Eye (tissue), 1 donor: ENCODE measurements around the gene COX11.

Experiments
- DNase-seq: peaks from one replicate; pipeline ENCODE4 v3.0.0-alpha.2; 2015

Gene COX11

DNA sequence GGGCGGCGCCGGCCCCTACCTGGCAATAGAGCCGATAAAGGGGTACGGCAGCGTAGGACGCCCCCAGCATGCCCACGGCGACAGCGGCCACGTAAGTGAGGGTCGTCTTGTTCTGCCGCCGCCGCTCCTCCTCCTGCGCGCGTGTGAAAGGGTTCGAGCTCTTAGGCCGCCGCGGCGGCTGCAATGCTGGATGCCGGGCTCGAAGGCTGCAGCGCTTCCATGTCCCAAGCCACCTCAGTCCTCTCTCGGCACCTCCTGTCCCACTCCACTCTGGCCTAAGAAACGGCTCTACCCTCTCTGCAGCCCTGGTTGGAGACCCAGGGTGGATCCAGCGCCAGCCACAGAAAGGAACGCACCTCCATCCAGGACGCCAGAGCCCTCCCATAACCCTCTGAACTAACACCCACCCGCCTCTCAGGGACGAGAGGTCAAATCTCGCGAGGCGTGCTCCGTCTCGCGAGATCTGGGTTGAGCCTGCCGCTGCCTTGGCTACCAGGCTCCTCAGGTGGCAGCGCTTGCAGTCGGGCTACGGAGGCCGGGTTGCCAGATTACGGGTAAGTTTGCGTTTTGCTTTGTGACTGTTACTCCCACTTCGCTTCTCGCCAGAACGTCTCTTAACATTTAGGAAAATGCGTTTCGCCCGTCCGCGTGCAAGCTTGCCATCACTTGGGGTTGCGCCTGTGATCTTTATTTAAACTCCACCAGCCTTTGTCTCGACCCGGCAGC, at the start of gene COX11, which contains the start of gene STXBP4:
Gene COX11 (minus strand): TSS at position 393 of the 726 bp plus-strand sequence. CDS start 8 bp downstream, at position 385.
Gene STXBP4 (plus strand): TSS at position 504 of the 726 bp plus-strand sequence. CDS start 17,455 bp downstream, outside the sequence.
- peak; percentile 99 for DNase-seq

- no peak for DNase-seq
Measured at GRCh38 chr17:55005520-55005919, 37.1 kb upstream of the COX11 start.

GRCh38 chr17:55004484-55004883, 36.0 kb upstream of the COX11 start:
- no peak for DNase-seq

- no peak for DNase-seq
Measured at GRCh38 chr17:55002458-55002857, 34.0 kb upstream of the COX11 start.

DNA sequence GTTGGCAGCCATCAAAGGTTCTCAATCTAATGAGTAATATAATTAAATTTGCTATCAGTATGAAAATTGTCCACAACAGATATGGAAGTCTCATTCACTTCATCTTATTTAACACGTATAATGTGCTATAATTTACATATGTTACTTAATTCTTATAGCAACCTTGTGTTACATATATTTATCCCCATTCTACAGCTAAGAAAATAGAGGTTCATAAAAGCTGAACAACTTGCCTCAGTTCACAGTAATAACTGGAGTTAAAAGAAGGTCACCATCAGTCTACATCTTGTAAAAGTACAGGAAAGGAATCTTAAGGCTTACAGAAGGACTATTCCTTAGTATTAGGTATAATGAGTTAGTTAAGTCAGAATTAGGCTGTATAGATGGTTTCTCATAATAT, 28.0 kb upstream of the COX11 start:
- DNase-seq = no peak

- DNase-seq = peak; percentile 79
Measured at GRCh38 chr17:54992797-54993639, 24.6 kb upstream of the COX11 start.

DNA sequence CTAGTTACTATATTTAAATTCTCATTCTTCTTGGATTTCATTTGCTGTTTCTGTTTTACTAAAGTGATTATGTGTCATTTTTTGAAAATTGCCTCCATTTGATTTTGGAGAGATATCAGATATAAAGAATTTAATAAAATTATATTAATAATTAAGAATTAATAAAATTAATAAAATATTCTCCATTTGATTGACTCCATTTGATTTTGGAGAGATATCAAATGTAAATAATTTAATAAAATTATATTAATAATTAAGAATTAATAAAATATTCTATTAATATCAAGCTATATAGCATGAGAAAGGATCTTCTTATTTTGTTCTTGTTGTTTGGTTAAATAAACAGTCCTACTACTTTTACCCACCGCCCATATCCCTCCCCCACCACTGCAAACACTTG, 23.1 kb upstream of the COX11 start:
- DNase-seq = no peak

DNA sequence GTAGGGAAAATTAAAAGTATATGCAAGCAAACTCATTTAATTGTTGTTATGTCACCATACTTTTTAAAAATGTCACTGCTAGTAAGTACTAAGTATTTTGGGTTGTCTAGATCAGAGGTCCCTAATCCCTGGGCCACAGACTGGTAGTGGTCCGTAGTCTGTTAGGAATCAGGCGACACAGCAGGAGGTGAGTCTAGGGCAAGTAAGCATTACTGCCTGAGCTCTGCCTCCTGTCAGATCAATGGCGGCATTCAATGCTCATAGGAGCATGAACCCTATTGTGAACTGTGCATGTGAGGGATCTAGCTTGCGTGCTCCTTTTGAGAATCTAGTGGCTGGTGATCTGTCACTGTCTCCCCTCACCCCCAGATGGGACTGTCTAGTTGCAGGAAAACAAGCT, 21.7 kb upstream of the COX11 start:
- DNase-seq = peak; percentile 59

DNA sequence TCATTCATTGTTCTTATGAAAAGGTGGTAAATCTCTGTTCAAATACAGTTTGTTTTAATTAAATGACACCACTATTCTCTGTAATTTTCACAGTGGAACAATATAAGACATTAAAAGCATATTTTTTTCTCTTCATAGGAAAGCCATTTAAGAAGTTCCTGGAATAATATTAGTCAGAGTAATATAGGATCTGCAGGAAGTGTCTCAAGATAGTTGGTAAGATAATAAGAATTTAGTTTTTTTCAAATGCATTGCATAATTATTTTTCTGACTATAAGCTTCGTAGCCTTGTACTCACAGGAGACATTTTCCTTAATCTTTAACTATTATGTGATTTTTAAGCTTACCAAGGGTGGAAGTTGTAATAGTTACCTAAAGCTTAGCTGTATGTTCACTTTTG, 17.0 kb upstream of the COX11 start:
- no peak for DNase-seq

GRCh38 chr17:54983260-54983659, 14.8 kb upstream of the COX11 start:
- no peak for DNase-seq

- DNase-seq = no peak
Measured at GRCh38 chr17:54982399-54982798, 13.9 kb upstream of the COX11 start.

DNA sequence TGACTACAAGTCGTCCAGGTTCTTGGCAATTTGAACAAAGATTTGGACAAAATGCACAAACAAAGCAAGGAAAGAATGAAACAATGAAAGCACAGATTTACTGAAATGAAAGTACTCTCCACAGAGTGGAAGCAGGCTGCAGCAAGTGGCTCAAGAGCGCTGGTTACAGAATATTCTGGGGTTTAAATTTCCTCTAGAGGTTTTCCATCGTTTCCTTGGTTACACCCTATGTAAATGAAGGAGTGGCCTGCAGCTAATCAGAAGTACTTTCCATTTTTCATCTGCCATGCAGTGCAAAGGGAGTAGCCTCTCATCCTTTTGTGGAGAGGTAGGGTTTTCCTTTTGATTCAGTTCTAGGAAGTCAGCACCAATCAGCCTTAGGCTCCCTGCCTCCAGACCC, 11.9 kb upstream of the COX11 start:
- DNase-seq = peak; percentile 8

GRCh38 chr17:54979657-54980056, 11.2 kb upstream of the COX11 start:
- no peak for DNase-seq

DNA sequence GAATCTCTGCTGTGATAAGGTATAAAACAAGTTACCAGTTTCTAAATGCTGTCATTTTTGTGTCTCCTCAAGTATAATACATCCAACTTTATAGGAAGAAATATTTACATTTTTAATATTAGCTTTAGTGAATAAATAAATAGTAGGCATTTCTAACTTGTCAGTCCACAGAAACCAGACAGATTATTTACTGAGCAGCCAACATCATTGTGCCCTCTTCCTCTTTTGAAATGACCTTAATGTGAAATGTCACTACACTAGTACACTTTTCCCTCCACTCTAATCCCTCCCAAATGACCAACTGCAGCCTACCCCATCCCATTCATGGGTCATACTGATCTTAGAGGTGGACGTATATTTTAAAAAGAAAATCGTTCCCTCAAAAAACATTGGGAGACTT, 9.3 kb upstream of the COX11 start:
- no peak for DNase-seq

DNA sequence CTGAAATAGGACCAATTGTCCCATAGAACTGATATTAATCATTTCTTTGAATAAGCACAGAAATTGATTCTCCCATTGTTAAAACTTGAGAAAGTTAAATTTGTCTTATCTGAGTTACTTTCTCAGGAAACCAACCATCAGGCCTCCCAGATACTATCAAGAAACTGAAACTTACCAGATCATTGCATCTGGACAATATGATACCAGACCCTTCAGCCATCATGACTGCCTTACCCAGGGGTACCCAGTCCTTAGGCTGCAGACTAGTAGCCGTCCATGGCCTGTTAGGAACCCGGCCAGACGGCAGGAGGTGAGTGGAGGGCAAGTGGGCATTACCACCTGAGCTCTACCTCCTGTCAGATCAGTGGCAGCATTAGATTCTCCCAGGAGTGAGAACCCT, 7.9 kb upstream of the COX11 start:
- no peak for DNase-seq

- no peak for DNase-seq
Measured at GRCh38 chr17:54974759-54975158, 6.3 kb upstream of the COX11 start.

DNA sequence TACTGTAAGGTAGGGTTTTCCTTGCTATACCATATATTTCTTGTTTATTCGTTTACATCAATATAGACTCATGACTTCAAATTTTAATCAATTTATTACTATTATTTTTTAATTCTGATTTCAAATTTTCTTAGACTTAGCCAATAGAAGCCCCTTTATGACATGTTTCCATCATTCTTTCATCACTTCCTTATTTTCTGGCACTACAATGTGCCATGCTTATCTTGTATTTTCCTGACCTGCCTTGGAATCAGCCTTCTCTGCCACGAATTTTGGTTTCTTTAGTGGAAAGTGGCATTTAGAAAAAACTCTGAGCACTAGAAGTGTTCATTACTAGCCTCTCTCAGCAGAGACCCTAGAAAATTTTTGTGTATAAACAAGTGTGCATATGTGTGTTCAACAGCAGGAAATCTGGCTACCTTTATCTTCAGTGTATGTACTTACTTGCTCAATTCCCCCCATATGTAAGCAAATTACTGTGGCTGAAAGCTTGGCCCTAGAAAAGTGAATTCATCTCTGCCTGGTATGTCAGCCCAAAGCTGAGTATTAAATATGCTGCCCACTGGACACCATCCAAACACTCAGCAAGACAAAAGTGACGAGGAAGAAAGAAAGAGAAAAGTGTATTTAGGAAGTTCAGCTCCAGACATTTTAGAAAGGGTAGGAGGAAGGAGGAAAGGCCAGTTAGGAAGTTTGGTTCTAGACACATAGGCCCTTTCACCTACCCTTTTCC, 4.1 kb upstream of the COX11 start:
- DNase-seq = no peak

- no peak for DNase-seq
Measured at GRCh38 chr17:54971901-54972300, 3.4 kb upstream of the COX11 start.

DNA sequence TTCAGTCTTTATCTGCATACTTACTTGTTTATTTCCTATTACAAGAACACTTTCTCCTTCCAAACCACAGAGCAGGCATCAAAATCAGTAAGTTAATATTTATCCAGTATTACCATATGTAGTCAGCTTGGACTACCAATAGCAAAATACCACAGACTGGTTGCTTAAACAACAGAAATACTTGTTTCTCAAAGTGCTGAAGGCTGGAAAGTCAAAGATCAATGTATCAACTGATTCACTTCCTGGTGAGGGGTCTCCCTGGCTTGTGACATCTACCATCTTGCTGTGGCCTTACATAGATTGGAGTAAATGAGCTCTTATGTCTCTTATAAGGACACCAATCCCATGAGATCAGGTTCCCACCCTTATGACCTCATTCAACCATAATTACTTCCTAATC, 2.7 kb upstream of the COX11 start:
- DNase-seq = no peak

DNA sequence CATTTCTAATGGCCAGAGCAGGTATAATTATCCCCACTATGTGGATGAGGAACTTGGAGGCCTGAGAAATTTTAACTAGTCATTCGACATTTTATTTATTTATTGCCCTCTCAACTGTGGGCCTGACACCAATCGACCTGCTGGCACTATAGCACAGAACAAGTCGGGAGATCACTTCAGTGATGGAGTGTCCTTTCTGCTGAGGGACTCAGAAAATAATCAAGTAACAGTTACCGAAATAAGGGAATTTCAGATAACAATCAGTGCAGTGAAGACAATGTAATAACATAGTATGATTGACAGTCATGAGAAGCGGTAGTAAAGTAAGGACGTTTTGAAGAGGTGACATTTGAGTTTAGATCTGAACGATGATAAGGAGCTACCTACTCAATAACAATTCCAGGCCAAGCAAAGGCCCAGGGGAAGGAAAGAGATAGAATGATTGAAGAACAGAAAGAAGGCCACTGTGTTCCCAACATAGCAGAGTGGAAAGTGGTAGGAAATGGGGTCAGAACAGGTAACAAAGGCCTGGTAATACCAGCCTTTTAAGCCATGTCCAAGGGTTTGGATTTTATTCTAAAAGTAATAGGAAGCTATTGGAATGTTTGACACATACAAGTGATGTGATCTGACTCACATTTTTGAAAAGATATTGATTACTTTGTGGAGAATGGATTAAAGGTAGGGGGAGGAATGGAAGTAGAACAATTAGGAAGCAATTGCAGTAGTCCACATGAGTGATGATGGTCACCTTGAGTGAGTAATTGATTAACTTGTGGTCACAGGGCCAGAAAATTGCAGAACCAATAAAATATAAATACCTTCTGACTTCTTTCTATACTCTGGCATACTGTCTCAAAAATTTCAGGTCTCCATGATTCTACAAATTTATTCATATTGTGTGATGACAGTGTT, 1.5 kb upstream of the COX11 start:
- DNase-seq = no peak

- DNase-seq = no peak
Measured at GRCh38 chr17:54968988-54969332, 506 bp upstream of the COX11 start.

DNA sequence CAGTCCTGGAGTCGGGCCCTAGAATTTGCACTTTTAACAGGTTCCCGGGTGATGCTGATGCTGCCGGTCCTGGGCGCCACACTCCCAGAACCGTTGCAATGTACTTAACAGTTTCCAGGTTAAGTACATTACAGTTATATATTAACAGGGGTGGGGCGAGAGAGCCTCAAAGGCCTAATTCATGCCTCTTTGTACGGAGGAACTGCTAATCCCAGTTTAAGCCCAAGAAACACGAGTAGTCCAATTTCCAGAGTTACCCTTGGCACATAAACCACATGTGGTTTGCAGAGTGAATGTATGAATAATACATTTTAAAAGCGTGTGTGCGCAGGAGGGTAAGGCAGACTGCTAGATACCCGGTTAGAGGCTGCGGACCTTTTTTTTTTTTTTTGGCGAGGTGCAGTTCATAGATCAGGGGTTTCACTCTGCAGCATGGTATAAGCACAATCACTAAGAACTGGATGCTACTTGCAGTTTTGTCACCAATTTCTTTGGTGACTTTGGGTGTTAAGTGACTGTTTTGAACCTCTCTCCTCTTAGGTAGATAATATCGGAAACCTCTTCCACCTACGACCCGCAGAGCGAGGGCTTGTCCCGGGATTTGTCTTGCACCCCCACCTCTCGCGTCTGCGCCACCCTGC, 713 bp downstream of the COX11 start:
- DNase-seq = no peak
